Hematopoietic multipotent progenitor cell treated with erythropoietin and hydrocortisone succinate and interleukin-3 and kit ligand, for 17 days (in vitro differentiated cells): ENCODE results near the gene STRBP.
A peak's percentile ranks its signal among the peaks of the same experiment; 100 is the strongest.

Source experiments
- DNase-seq: peaks from one replicate; pipeline ENCODE4 v3.0.0-alpha.2; 2015; ENCODE audit warnings: low spot score

STRBP gene

GRCh38 chr9:123097430-123098095 is 170.8 kb downstream of the STRBP start:
- no peak for DNase-seq

- peak; percentile 9 for DNase-seq
Measured at GRCh38 chr9:123096987-123097386, 171.4 kb downstream of the STRBP start.

- no peak for DNase-seq
Measured at GRCh38 chr9:123093141-123093540, 175.2 kb downstream of the STRBP start.

- no peak for DNase-seq
Measured at GRCh38 chr9:123091459-123091858, 176.9 kb downstream of the STRBP start.

- no peak for DNase-seq
Measured at GRCh38 chr9:123090956-123091355, 177.4 kb downstream of the STRBP start.

- no peak for DNase-seq
Measured at GRCh38 chr9:123090198-123090896, 178.0 kb downstream of the STRBP start.

- DNase-seq: no peak
Measured at GRCh38 chr9:123089790-123090189, 178.6 kb downstream of the STRBP start.

GRCh38 chr9:123089040-123089439 is 179.3 kb downstream of the STRBP start:
- no peak for DNase-seq

- no peak for DNase-seq
Measured at GRCh38 chr9:123087359-123087888, 181.0 kb downstream of the STRBP start.

GRCh38 chr9:123085916-123086315 is 182.5 kb downstream of the STRBP start:
- no peak for DNase-seq

GRCh38 chr9:123084256-123084655 is 184.1 kb downstream of the STRBP start:
- no peak for DNase-seq

- no peak for DNase-seq
Measured at GRCh38 chr9:123083680-123084079, 184.7 kb downstream of the STRBP start.

GRCh38 chr9:123081824-123082223 is 186.6 kb downstream of the STRBP start:
- peak; percentile 57 for DNase-seq

- no peak for DNase-seq
Measured at GRCh38 chr9:123080444-123080843, 187.9 kb downstream of the STRBP start.

GRCh38 chr9:123074628-123075027 is 193.8 kb downstream of the STRBP start:
- DNase-seq: no peak

GRCh38 chr9:123073991-123074422 is 194.4 kb downstream of the STRBP start:
- DNase-seq: no peak

GRCh38 chr9:123073441-123073840 is 194.9 kb downstream of the STRBP start:
- no peak for DNase-seq

GRCh38 chr9:123072407-123072995 is 195.9 kb downstream of the STRBP start:
- DNase-seq: no peak
